Measurements from ENCODE around the gene FAR2.

- TF ChIP-seq EZH2phosphoT487 (IDR thresholded peaks at IDR 0.05; ENCODE audit: low read depth): no peak
- TF ChIP-seq, protein P1, sequence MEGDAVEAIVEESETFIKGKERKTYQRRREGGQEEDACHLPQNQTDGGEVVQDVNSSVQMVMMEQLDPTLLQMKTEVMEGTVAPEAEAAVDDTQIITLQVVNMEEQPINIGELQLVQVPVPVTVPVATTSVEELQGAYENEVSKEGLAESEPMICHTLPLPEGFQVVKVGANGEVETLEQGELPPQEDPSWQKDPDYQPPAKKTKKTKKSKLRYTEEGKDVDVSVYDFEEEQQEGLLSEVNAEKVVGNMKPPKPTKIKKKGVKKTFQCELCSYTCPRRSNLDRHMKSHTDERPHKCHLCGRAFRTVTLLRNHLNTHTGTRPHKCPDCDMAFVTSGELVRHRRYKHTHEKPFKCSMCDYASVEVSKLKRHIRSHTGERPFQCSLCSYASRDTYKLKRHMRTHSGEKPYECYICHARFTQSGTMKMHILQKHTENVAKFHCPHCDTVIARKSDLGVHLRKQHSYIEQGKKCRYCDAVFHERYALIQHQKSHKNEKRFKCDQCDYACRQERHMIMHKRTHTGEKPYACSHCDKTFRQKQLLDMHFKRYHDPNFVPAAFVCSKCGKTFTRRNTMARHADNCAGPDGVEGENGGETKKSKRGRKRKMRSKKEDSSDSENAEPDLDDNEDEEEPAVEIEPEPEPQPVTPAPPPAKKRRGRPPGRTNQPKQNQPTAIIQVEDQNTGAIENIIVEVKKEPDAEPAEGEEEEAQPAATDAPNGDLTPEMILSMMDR (IDR thresholded peaks at IDR 0.05; ENCODE audit: low read depth, low read length): no peak
These were observed 75.0 kb downstream of the FAR2 start for GRCh38 chr12:29223956-29224543.

Measured in OCI-LY3 (cell line).